GM12872 (cell line): ENCODE results near the gene ADGRG6.

Source experiments
- TF ChIP-seq, protein P1 (sequence below): IDR thresholded peaks from 3 replicates; pipeline ENCODE4 v1.5.1; 2011; ENCODE audit warnings: low read depth, mild to moderate bottlenecking, low read length, moderate library complexity; ENCODE audit not compliant: insufficient read depth

ADGRG6 gene

DNA sequence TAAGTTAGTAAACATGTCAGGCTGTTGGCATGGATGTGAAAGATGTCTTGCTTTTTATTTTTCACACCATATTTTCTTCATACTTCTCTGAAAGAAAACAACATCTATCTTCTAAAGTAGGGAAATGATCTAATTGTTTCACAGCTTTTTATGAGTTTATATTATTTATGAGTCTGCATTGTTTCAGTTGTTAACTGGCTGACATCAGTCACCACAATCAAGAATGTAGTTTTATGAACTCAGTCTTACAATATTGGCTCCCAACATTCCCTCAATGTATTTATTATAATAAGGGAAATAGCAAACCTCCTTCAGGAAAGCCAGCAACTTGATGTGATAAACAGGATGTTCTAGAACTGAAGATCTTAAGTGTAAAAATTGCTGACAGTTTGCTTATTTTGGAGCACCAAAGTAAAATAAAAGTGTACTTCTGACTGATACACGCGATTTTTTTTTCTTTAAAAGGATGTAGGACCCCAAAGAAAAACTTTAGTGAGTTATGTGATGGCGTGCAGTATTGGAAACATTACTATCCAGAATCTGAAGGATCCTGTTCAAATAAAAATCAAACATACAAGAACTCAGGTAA is 106.0 kb downstream of the ADGRG6 start:
- TF ChIP-seq, protein P1, sequence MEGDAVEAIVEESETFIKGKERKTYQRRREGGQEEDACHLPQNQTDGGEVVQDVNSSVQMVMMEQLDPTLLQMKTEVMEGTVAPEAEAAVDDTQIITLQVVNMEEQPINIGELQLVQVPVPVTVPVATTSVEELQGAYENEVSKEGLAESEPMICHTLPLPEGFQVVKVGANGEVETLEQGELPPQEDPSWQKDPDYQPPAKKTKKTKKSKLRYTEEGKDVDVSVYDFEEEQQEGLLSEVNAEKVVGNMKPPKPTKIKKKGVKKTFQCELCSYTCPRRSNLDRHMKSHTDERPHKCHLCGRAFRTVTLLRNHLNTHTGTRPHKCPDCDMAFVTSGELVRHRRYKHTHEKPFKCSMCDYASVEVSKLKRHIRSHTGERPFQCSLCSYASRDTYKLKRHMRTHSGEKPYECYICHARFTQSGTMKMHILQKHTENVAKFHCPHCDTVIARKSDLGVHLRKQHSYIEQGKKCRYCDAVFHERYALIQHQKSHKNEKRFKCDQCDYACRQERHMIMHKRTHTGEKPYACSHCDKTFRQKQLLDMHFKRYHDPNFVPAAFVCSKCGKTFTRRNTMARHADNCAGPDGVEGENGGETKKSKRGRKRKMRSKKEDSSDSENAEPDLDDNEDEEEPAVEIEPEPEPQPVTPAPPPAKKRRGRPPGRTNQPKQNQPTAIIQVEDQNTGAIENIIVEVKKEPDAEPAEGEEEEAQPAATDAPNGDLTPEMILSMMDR = no peak

DNA sequence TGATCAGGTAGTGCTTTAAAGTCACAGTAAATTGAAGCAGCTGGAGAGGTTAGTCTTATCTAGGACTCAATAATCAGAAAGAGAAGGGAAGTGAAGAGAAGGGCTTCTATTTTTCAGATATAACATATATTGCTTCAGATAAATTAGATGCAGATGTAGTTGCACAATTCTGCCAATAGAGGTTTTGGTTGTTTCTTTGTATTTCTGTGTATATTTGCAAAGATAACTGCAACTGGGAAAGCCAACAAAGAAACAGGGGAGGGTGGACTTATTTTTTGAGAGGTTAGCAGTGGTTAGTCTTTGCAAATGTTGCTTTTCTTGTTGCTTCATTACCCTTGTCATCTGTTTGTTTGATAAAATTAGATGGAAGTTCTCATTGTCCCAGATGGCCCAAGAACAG is 106.6 kb downstream of the ADGRG6 start:
- TF ChIP-seq, protein P1 = no peak; the same call in 2 of the 3 replicates

DNA sequence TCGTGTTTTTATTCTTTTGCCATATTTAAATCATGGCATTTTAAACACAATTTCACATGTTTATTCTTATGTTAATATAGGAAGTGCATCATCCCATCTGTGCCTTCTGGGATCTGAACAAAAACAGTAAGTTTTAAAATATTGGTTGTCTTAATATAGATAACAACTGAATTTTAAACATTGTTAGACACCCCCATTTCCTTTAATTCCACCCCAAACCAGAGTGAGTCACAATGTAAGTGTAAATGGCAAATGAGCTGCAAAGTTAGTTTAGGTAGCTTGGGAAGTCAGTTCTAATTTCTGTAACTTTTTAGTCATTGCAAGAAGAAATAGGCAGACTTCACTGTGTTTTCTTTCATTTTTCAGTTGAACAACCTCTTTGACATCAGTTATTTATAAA is 108.0 kb downstream of the ADGRG6 start:
- TF ChIP-seq, protein P1 = no peak

DNA sequence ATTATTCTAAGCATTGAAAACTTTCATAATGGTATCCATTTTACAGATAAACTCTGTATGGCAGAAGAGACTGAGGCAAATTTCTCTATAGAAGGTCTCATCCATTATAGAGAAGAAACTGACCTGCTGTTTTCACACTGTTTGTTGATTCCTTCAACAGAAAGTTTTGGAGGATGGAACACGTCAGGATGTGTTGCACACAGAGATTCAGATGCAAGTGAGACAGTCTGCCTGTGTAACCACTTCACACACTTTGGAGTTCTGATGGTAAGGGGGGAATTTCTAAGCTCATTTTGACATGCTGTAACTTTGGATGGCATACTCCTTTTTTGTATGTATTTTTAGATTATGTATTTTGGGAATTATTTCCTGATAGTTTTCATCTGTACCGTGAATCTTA is 109.3 kb downstream of the ADGRG6 start:
- TF ChIP-seq, protein P1 = no peak

DNA sequence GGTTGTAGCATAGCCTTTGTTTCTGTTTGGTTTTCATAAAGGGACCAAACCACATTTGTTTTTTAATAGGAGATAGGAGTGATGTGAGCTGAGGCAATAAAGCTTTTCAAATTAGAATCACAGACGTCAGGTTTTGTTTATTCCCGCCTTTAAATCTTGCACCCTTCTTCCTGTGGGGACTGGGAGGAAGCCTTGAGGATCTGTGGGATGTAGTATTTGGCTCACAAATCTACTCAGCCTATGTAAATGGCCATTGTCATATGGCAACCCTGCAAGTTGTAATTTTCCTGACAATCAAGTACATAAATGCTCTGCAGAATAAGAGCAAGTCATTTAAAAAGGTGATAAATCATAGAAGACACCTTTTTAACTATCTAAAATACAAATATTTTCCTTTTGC is 110.4 kb downstream of the ADGRG6 start:
- TF ChIP-seq, protein P1 = no peak

DNA sequence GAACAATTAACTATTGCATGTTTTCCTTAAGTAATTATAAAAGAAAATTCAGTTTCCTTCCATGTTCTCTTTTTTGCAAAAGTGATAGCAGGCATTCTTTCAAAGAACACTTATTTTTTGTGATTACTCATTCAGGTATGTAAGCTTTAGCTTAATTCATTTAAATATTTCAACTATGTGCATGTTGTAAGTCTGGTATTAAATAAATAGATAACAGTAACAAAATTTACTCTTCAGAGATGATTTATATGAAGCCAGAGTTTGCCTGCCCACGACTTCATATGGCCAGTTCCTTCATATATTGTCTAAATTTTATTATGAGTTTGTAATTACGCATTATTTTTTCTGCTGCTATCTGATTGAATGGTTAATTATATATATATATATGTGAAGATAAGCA is 110.9 kb downstream of the ADGRG6 start:
- TF ChIP-seq, protein P1 = no peak

DNA sequence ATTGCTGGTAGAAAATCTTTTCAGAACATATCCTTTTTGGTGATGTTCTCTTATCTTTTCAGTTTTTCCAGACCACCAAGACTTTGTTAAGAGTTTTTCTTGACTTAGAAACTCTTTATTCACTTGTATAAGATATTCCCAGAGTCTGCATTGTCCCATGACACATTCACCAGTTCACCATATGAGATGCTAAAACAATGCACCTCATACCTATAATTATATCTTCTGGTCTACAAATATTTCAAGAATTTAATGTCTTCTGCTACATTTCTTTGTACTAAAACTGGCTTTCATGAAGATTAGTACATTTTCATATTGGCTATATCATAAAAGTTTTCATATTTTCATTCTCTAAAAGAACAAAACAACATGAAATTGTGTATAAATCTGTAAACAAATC is 111.3 kb downstream of the ADGRG6 start:
- TF ChIP-seq, protein P1 = no peak
